ENCODE data around the gene STPG1.

- no peak for TF ChIP-seq CTCF (IDR thresholded peaks at IDR 0.05)
- TF ChIP-seq POLR2A (IDR thresholded peaks at IDR 0.05) = no peak
Measured at GRCh38 chr1:24327486-24327885, 86.1 kb downstream of the STPG1 start.
